Measurements from ENCODE around the gene RNF114.
"Not testable (repeated sequence)": the region's sequence is repeated elsewhere in the genome, so short reads cannot be mapped to it uniquely, and the experiment has no call there.

Gene RNF114

GRCh38 chr20:49964964-49965780, 29.0 kb downstream of the RNF114 start:
- DNase-seq (ENCODE audit: low spot score) = no peak

GRCh38 chr20:49965781-49966305, 29.6 kb downstream of the RNF114 start:
- DNase-seq (ENCODE audit: low spot score) = no peak

GRCh38 chr20:49966861-49967260, 30.7 kb downstream of the RNF114 start:
- DNase-seq (ENCODE audit: low spot score) = no peak

- no peak for DNase-seq (ENCODE audit: low spot score)
These were observed 33.0 kb downstream of the RNF114 start for GRCh38 chr20:49969234-49969633.

GRCh38 chr20:49969946-49970345, 33.7 kb downstream of the RNF114 start:
- no peak for DNase-seq (ENCODE audit: low spot score)

- DNase-seq (ENCODE audit: low spot score) = no peak
These were observed 34.3 kb downstream of the RNF114 start for GRCh38 chr20:49970498-49970897.

GRCh38 chr20:49973981-49974380, 37.8 kb downstream of the RNF114 start:
- no peak for DNase-seq (ENCODE audit: low spot score)

GRCh38 chr20:49976542-49976941, 40.3 kb downstream of the RNF114 start:
- no peak for DNase-seq (ENCODE audit: low spot score)

GRCh38 chr20:49977740-49978139, 41.5 kb downstream of the RNF114 start:
- DNase-seq (ENCODE audit: low spot score) = not testable (repeated sequence)

- DNase-seq (ENCODE audit: low spot score) = no peak
These were observed 42.5 kb downstream of the RNF114 start for GRCh38 chr20:49978685-49979029.

GRCh38 chr20:49979030-49979832, 43.0 kb downstream of the RNF114 start:
- DNase-seq (ENCODE audit: low spot score) = peak; percentile 49

- no peak for DNase-seq (ENCODE audit: low spot score)
These were observed 44.2 kb downstream of the RNF114 start for GRCh38 chr20:49980140-49981008.

GRCh38 chr20:49981218-49982071, 45.2 kb downstream of the RNF114 start:
- no peak for DNase-seq (ENCODE audit: low spot score)

- no peak for DNase-seq (ENCODE audit: low spot score)
These were observed 45.8 kb downstream of the RNF114 start for GRCh38 chr20:49982072-49982345.

GRCh38 chr20:49982346-49983122, 46.3 kb downstream of the RNF114 start, which contains the start of gene SNAI1:
SNAI1 (plus strand) TSS chr20:49982980; CDS start chr20:49983060, 80 bp downstream.
- peak; percentile 75 for DNase-seq (ENCODE audit: low spot score)

GRCh38 chr20:49983123-49983847, 47.1 kb downstream of the RNF114 start:
- no peak for DNase-seq (ENCODE audit: low spot score)

- DNase-seq (ENCODE audit: low spot score) = no peak
These were observed 47.7 kb downstream of the RNF114 start for GRCh38 chr20:49983848-49984408.

GRCh38 chr20:49984426-49985153, 48.4 kb downstream of the RNF114 start:
- no peak for DNase-seq (ENCODE audit: low spot score)

GRCh38 chr20:49985157-49985556, 49.0 kb downstream of the RNF114 start:
- no peak for DNase-seq (ENCODE audit: low spot score)
